ENCODE results near the gene DLL1.

DLL1 gene

DNA sequence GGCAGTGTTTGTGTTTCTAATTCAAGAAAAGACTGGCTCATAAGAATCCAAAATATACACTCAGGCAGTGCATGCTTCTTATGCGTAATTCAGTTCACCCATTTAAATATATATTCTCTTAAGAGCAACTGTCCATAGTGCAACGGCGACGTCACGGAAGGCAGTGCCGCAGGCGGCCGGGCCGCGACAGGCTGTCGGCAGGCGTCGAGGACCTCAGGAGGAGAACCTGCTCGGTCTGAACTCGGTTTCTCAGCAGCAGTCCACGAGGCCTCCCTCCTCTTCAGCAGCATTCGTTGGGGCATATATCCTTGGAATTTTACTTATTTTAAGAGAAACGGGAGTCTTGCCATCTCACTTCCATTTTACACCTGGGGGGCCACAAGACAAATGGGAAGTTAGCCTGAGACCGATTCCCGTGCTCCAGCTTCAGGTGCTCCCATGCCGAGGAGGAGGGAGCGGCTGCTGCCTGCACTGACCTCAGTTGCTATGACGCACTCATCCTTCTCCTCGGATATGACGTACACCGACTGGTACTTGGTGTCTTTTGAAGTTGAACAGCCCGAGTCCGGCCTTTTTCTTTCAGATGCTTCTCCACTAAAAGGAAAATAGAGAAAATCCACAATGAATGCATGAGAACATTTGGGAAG lies 8.2 kb downstream of the DLL1 start:
- in situ Hi-C loops (cut with HindIII; ENCODE audit: low sequenced_read_pairs): no loop called here
- TF ChIP-seq, protein P1, sequence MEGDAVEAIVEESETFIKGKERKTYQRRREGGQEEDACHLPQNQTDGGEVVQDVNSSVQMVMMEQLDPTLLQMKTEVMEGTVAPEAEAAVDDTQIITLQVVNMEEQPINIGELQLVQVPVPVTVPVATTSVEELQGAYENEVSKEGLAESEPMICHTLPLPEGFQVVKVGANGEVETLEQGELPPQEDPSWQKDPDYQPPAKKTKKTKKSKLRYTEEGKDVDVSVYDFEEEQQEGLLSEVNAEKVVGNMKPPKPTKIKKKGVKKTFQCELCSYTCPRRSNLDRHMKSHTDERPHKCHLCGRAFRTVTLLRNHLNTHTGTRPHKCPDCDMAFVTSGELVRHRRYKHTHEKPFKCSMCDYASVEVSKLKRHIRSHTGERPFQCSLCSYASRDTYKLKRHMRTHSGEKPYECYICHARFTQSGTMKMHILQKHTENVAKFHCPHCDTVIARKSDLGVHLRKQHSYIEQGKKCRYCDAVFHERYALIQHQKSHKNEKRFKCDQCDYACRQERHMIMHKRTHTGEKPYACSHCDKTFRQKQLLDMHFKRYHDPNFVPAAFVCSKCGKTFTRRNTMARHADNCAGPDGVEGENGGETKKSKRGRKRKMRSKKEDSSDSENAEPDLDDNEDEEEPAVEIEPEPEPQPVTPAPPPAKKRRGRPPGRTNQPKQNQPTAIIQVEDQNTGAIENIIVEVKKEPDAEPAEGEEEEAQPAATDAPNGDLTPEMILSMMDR (IDR thresholded peaks at IDR 0.05; ENCODE audit: low read depth, low read length): no peak
- H3K4me3 ChIP-seq (ENCODE audit: low read depth, low read length): no peak overlapping the region

DNA sequence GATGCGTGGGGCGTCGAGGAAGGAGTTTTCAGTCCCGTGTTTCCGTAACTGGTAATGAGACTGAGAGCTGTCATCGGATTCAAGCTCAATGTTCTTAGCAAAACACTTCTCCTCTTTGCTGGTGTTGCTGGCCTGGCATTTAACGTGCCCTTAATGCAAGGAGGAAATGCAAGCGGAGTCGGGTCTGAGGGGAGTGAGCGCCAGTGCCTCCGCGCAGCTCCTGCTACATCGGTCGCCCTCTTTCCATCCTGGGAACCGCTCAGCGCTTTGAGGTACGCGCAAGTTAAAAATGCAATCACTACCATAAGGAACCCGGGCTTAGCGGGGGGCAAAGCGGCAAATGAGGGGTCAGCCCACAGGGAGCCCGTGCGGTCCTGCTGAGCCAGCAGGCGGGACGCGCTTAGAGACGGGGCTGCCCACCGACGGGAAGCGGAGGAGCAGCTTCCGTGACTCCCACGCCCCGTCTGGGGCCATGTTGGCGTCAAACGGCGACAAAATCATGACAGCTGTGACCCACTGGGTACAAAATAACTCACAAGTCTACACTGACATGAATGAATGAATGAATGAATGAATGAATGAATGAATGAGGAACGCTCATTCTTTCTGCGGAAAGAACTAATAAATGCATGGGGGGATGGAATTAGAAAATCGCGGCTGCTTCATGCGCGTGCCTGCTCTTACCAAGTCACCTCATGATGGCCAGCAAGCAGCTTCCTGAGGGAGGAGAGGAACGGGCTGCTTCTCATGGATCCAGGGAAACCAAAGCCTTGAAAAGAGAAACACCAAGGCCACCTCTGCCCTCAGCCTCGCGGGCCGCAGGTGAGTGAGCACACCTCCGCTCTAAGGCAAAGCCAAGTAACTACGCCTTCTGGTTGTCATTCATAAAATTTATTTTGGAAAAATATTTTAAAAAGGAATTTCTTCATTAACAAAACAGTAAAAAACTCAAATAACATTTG lies 9.3 kb downstream of the DLL1 start:
- in situ Hi-C loops (cut with HindIII; ENCODE audit: low sequenced_read_pairs): no loop called here
- H3K4me3 ChIP-seq (ENCODE audit: low read depth, low read length): no peak overlapping the region
- DNase-seq (ENCODE audit: low read depth, low spot score): no peak
- TF ChIP-seq, protein P1 (IDR thresholded peaks at IDR 0.05; ENCODE audit: low read depth, low read length): no peak

More for the DNA sequence above, 8.2 kb downstream of the DLL1 start:
- no peak for DNase-seq (ENCODE audit: low read depth, low spot score)

DNA sequence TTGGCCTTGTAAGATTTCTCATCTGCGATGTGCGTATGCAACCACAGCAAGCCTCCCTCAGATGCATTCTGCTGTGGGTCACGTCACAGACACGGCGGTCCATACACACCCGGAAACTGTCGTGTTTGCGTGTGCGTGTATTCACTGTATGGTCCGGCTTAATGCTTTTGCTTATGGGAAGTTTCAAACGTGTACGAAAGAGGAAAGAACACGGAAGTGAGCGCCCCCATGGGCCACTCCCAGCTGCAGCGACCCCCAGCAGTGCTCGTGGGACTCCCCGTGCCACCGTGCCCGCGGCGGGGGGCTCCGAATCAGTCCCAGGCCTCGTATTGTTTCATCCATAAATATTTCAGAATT lies 10.2 kb downstream of the DLL1 start:
- in situ Hi-C loops (cut with HindIII; ENCODE audit: low sequenced_read_pairs): no loop called here
- H3K4me3 ChIP-seq (ENCODE audit: low read depth, low read length): no peak overlapping the region
- TF ChIP-seq, protein P1 (IDR thresholded peaks at IDR 0.05; ENCODE audit: low read depth, low read length): no peak
- no peak for DNase-seq (ENCODE audit: low read depth, low spot score)

DNA sequence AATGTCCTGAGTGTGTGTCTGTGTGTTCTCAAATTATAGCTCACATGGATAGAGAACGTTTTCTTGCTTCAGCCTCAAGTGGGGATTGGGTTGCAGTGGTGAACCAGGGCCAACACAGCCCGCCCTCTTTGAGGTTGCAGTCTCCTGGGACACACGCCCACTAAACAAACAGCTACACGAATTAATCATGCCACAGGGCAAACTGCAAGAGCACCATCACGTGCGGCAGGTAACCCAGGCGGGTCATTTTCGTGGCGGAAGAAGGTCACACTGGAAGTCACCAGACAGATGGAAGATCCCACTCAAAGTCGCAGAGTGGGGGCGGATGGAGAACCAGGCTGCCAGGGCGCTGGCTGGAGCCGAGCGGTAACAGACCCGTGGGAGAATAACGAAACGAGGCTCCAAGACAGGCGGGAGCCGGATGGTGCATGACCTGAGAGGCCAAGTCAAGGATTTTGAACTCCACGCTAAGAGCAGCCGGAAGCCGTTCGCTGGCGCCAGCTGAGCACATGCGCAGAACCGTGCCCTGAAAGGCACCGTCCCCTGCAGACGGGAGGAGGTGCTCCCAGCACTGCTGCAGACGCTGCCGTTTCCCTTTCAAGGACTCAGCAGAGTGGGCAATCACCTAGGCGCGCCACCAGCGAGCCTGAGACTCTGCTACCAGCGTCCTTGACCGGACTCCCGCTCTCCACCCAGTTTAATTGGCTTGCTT lies 10.7 kb downstream of the DLL1 start:
- no peak for DNase-seq (ENCODE audit: low read depth, low spot score)
- TF ChIP-seq, protein P1 (IDR thresholded peaks at IDR 0.05; ENCODE audit: low read depth, low read length): no peak
- in situ Hi-C loops (cut with HindIII; ENCODE audit: low sequenced_read_pairs): no loop called here
- no peak overlapping the region for H3K4me3 ChIP-seq (ENCODE audit: low read depth, low read length)

- in situ Hi-C loops (cut with HindIII; ENCODE audit: low sequenced_read_pairs): no loop called here
- no peak overlapping the region for H3K4me3 ChIP-seq (ENCODE audit: low read depth, low read length)
- TF ChIP-seq, protein P1 (IDR thresholded peaks at IDR 0.05; ENCODE audit: low read depth, low read length): no peak
- DNase-seq (ENCODE audit: low read depth, low spot score): no peak
Observed at GRCh38 chr6:170279426-170279825, 11.5 kb downstream of the DLL1 start.

- no peak for DNase-seq (ENCODE audit: low read depth, low spot score)
- TF ChIP-seq, protein P1 (IDR thresholded peaks at IDR 0.05; ENCODE audit: low read depth, low read length): no peak
- in situ Hi-C loops (cut with HindIII; ENCODE audit: low sequenced_read_pairs): no loop called here
- no peak overlapping the region for H3K4me3 ChIP-seq (ENCODE audit: low read depth, low read length)
Observed at GRCh38 chr6:170278743-170279094, 12.2 kb downstream of the DLL1 start.
